ENCODE measurements around the gene EHBP1L1.

EHBP1L1 gene

DNA sequence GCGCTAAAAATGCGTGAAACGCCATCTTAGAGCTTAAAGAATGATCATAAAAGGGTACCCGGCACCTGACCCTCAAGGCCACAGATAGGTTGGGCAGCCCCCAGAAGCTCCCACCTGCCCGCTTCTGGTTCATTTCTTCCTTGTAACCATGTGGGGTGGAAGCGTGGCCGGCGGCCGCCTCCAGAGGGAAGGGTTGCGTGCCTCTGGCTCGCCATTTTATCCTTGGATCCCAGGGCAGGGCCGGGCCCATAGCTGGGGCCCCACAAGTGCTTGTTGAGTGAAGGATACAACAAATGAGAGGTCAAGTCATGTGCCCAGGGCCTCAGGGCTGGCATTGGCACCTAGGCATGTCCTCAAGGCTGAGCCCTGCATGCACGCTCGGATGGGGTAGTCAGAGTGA lies 45.6 kb downstream of the EHBP1L1 start:
- H3K4me3 Mint-ChIP-seq: no peak overlapping the region
- peak overlapping the region; percentile 83 for H3K27ac Mint-ChIP-seq
- no peaks in the 10 kb centered on the region for H3K9me3 Mint-ChIP-seq
- no peak for DNase-seq
- TF ChIP-seq, protein P1, sequence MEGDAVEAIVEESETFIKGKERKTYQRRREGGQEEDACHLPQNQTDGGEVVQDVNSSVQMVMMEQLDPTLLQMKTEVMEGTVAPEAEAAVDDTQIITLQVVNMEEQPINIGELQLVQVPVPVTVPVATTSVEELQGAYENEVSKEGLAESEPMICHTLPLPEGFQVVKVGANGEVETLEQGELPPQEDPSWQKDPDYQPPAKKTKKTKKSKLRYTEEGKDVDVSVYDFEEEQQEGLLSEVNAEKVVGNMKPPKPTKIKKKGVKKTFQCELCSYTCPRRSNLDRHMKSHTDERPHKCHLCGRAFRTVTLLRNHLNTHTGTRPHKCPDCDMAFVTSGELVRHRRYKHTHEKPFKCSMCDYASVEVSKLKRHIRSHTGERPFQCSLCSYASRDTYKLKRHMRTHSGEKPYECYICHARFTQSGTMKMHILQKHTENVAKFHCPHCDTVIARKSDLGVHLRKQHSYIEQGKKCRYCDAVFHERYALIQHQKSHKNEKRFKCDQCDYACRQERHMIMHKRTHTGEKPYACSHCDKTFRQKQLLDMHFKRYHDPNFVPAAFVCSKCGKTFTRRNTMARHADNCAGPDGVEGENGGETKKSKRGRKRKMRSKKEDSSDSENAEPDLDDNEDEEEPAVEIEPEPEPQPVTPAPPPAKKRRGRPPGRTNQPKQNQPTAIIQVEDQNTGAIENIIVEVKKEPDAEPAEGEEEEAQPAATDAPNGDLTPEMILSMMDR (IDR thresholded peaks at IDR 0.05): no peak
- peaks cover 13% of the 10 kb centered on the region for H3K36me3 Mint-ChIP-seq (ENCODE audit: low read depth)
- no peaks in the 10 kb centered on the region for H3K27me3 Mint-ChIP-seq (ENCODE audit: low read depth, poor library complexity)
- H3K4me1 Mint-ChIP-seq: peaks cover 6% of the 10 kb centered on the region

DNA sequence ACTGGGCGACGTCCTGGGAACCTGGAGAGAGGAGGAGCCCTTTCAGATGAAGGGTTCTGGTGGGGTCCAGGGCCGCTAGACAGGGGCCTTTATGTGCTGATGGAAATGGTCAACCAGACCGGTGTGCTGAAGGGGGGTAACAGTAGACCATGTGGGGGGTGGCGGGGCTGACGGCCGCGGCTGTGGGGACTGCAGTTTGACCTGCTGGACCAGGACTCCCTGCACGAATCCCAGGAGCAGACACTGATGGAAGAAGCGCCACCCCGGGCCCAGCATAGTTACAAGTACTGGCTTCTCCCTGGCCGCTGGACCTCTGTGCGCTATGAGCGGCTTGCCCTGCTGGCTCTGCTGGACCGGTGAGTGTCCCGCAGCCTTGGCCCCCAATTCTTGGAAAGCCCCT lies 46.2 kb downstream of the EHBP1L1 start:
- TF ChIP-seq, protein P1 (IDR thresholded peaks at IDR 0.05): no peak
- H3K36me3 Mint-ChIP-seq (ENCODE audit: low read depth): peaks cover 13% of the 10 kb centered on the region
- H3K27me3 Mint-ChIP-seq (ENCODE audit: low read depth, poor library complexity): no peaks in the 10 kb centered on the region
- no peak overlapping the region for H3K27ac Mint-ChIP-seq
- DNase-seq: no peak
- H3K9me3 Mint-ChIP-seq: no peaks in the 10 kb centered on the region
- no peak overlapping the region for H3K4me3 Mint-ChIP-seq
- H3K4me1 Mint-ChIP-seq: peaks cover under 1% of the 10 kb centered on the region

DNA sequence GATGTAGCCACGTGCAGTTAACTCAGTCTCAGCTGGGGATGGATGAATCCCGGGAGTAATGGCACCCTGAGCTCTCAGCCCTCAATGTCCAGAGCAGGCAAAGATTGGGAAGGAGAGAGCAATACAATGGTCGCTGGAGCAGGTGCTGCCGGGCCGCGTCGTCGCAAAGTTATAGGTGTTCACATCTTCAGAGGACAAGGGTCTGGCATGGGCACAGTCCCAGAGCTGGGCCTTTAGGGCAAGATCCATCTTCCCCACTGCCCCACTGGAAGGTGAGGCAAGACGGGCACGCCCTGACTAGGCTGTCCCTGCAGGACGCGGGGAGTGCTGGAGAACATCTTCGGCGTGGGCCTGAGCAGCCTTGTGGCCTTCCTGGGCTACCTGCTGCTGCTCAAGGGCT lies 47.3 kb downstream of the EHBP1L1 start:
- Mint-ChIP-seq H3K36me3 (ENCODE audit: low read depth) (peaks cover 13% of the 10 kb centered on the region), H3K9me3 (no peaks in the 10 kb centered on the region), H3K27me3 (ENCODE audit: low read depth, poor library complexity) (no peaks in the 10 kb centered on the region), H3K27ac (no peak overlapping the region), H3K4me1 (no peaks in the 10 kb centered on the region), H3K4me3 (no peak overlapping the region)
- TF ChIP-seq, protein P1 (IDR thresholded peaks at IDR 0.05): no peak
- DNase-seq: no peak

DNA sequence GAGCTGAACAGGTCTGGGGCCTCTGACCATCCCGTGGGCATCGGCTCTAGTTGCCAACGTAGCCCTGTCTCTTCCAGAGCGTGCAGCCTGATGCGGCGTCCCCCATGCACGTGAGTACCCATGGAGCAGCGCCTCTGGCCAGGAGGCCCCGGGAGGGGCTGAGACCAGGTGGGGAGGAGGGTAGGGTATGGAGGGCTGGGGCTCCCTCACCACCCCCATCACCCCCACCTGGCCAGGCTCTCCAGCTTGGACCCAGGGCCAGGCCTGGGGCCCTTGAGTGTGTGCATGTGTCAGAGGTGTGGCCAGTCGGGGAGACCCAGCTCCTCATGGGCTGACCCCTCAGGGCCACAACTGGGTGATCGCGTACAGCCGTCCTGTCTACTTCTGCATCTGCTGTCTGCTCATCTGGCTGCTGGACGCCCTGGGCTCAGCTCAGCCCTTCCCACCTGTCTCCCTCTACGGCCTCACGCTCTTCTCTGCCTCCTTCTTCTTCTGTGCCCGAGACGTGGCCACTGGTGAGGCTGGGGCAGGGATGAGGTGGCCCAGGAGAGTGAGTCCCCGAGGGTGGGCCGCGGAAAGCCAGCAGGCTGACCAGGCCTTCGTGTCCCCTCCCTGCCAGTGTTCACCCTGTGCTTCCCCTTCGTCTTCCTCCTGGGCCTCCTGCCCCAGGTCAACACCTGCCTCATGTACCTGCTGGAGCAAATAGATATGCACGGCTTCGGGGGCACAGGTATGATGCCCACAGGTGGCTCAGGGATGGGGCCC lies 48.2 kb downstream of the EHBP1L1 start:
- no peaks in the 10 kb centered on the region for H3K27me3 Mint-ChIP-seq (ENCODE audit: low read depth, poor library complexity)
- peaks cover 13% of the 10 kb centered on the region for H3K36me3 Mint-ChIP-seq (ENCODE audit: low read depth)
- no peaks in the 10 kb centered on the region for H3K9me3 Mint-ChIP-seq
- no peaks in the 10 kb centered on the region for H3K4me1 Mint-ChIP-seq
- DNase-seq: no peak
- TF ChIP-seq, protein P1 (IDR thresholded peaks at IDR 0.05): no peak
- no peak overlapping the region for H3K27ac Mint-ChIP-seq
- no peak overlapping the region for H3K4me3 Mint-ChIP-seq

DNA sequence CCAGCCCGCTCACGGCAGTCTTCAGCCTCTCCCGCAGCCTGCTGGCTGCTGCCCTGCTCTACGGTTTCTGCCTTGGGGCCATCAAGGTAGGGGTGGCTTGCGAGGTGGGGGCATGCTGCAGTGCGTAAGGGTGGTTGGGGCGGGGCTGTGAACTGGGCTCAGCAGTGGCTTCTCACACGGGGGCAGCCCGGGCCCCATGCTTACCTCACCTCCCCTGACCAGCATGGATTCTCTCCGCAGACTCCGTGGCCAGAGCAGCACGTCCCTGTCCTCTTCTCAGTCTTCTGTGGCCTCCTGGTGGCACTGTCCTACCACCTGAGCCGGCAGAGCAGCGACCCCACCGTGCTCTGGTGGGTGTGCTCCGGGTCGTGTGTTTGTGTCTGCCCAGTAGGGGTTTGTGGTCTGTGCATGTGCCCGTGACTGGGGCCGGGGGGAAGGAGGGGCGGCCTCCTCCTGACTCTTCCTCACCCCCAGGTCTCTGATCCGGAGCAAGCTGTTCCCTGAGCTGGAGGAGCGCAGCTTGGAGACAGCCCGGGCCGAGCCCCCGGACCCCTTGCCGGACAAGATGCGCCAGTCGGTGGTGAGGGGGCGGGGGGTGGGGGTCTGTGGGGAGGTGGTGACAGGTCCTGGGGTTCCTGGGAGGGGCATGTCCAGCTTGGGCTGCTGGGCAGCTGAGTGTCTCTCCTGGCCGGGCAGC lies 49.2 kb downstream of the EHBP1L1 start:
- no peaks in the 10 kb centered on the region for H3K27me3 Mint-ChIP-seq (ENCODE audit: low read depth, poor library complexity)

More for the DNA sequence above, 49.2 kb downstream of the EHBP1L1 start:
- H3K36me3 Mint-ChIP-seq (ENCODE audit: low read depth): peaks cover 9% of the 10 kb centered on the region
- H3K4me3 Mint-ChIP-seq: no peak overlapping the region
- H3K27ac Mint-ChIP-seq: peak overlapping the region; percentile 51
- DNase-seq: no peak
- TF ChIP-seq, protein P1 (IDR thresholded peaks at IDR 0.05): no peak
- no peaks in the 10 kb centered on the region for H3K4me1 Mint-ChIP-seq
- no peaks in the 10 kb centered on the region for H3K9me3 Mint-ChIP-seq

All from nephron progenitor cell (in vitro differentiated cells).